SK-N-SH (cell line): ENCODE data around the gene RAB6A. TPM values are rescaled to one million over a fixed set of nuclear protein-coding genes. Genes with fewer than 3 reads are reported as not detected.

Experiments used
- CTCF ChIA-PET: fragments of 300-600, 350-600 bp; formaldehyde crosslinking; extraction: SDS; loops from one replicate; lab custom pipeline; 2021; lab: Yijun Ruan, JAX
- POLR2A ChIA-PET: fragments of 350-600 bp; sonication (Branson Sonifier 250); formaldehyde crosslinking; extraction: SDS; loops from one replicate; lab custom pipeline; 2020; ENCODE audit warnings: antibody characterized with exemption, inconsistent platforms; lab: Yijun Ruan, JAX
- DNase-seq: peaks from one replicate; pipeline ENCODE4 v3.0.0; 2012
- H2AFZ ChIP-seq: fragments of 200-600 bp; sonication (generic); 2 replicates; pipeline ENCODE4 v1.8.1; 2016; ENCODE audit warnings: antibody characterized with exemption, mild to moderate bottlenecking, low read depth
- H3F3A ChIP-seq: fragments of 200-600 bp; sonication (generic); replicated peaks from 2 replicates; pipeline ENCODE3; 2016; ENCODE audit warnings: antibody characterized with exemption, mild to moderate bottlenecking; ENCODE audit not compliant: insufficient read depth
- H3K27ac ChIP-seq, 2 experiments: fragments of 200-500 bp in 1 of 2; fragments of 200-600 bp in 1 of 2; sonication (Bioruptor generic) in 1 of 2; sonication (generic), shearing (Covaris generic) in 1 of 2; 2 replicates each; pipeline versions ENCODE4 v1.5.1 to v1.6.1; 2014 to 2016; ENCODE audit warnings: low read depth in 2 of 2, inconsistent platforms in 1 of 2, low read length in 1 of 2, mild to moderate bottlenecking in 1 of 2, mixed read lengths in 1 of 2
- H3K27me3 ChIP-seq: fragments of 200-600 bp; sonication (generic), shearing (Covaris generic); 2 replicates; pipeline ENCODE4 v1.6.1; 2016; ENCODE audit warnings: mixed run types; ENCODE audit not compliant: insufficient read depth
- H3K36me3 ChIP-seq, 2 experiments: fragments of 200-500 bp in 1 of 2; fragments of 200-600 bp in 1 of 2; sonication (Bioruptor generic) in 1 of 2; sonication (generic) in 1 of 2; replicated peaks in 1 of 2; 2 replicates each; pipeline versions ENCODE3 to v1.5.1; 2014 to 2016; ENCODE audit warnings: low read length in 1 of 2, mild to moderate bottlenecking in 1 of 2; ENCODE audit not compliant: insufficient read depth in 2 of 2, control insufficient read depth in 1 of 2
- H3K4me1 ChIP-seq, 2 experiments: fragments of 200-500 bp in 1 of 2; fragments of 200-600 bp in 1 of 2; sonication (Bioruptor generic) in 1 of 2; sonication (generic), shearing (Covaris generic) in 1 of 2; 2 replicates each; pipeline versions ENCODE4 v1.5.1 to v1.6.1; 2014 to 2016; ENCODE audit warnings: low read depth in 1 of 2, low read length in 1 of 2, mixed run types in 1 of 2; ENCODE audit not compliant: insufficient read depth in 2 of 2, control insufficient read depth in 1 of 2
- H3K4me2 ChIP-seq: fragments of 200-600 bp; sonication (generic), shearing (Covaris generic); 2 replicates; pipeline ENCODE4 v1.6.1; 2017; ENCODE audit warnings: mixed run types
- H3K4me3 ChIP-seq, 2 experiments: fragments of 200-500 bp in 1 of 2; fragments of 200-600 bp in 1 of 2; sonication (Bioruptor generic) in 1 of 2; sonication (generic), shearing (Covaris generic) in 1 of 2; 2 replicates each; pipeline versions ENCODE4 v1.5.1 to v1.8.1; 2014 to 2016; ENCODE audit warnings: low read depth in 2 of 2, inconsistent platforms in 1 of 2, low read length in 1 of 2, mild to moderate bottlenecking in 1 of 2, mixed read lengths in 1 of 2, moderate library complexity in 1 of 2
- H3K79me2 ChIP-seq: fragments of 200-600 bp; sonication (generic); 2 replicates; pipeline ENCODE4 v1.8.1; 2017; ENCODE audit warnings: mild to moderate bottlenecking; ENCODE audit not compliant: insufficient read depth
- H3K9ac ChIP-seq: fragments of 200-600 bp; sonication (generic); 2 replicates; pipeline ENCODE4 v1.6.1; 2017; ENCODE audit warnings: mixed run types
- H3K9me2 ChIP-seq: fragments of 200-600 bp; sonication (generic); 2 replicates; pipeline ENCODE4 v1.6.1; 2017; ENCODE audit warnings: mixed run types
- H3K9me3 ChIP-seq: fragments of 200-600 bp; sonication (generic); 2 replicates; pipeline ENCODE4 v1.6.1; 2017; ENCODE audit warnings: mixed run types, mild to moderate bottlenecking, moderate library complexity
- H4K20me1 ChIP-seq: fragments of 200-600 bp; sonication (generic); 2 replicates; pipeline ENCODE4 v1.6.1; 2017; ENCODE audit warnings: mild to moderate bottlenecking, mixed run types; ENCODE audit not compliant: insufficient read depth
- CTCF ChIP-seq: fragments of 200-600 bp; sonication (generic); IDR thresholded peaks from 2 replicates; pipeline ENCODE4 v1.6.1; 2017; ENCODE audit warnings: antibody characterized with exemption, mild to moderate bottlenecking, moderate library complexity
- ELF1 ChIP-seq: IDR thresholded peaks from 2 replicates; pipeline ENCODE4 v1.4.0; 2012
- EP300 ChIP-seq, 2 experiments: IDR thresholded peaks; 2 replicates each; pipeline versions ENCODE4 v1.4.0 to v1.6.1; 2012; ENCODE audit warnings: borderline replicate concordance in 1 of 2, low read depth in 1 of 2, low read length in 1 of 2
- MAX ChIP-seq: IDR thresholded peaks from 2 replicates; pipeline ENCODE4 v1.4.0; 2012; ENCODE audit warnings: low read depth
- TCF12 ChIP-seq: IDR thresholded peaks from 2 replicates; pipeline ENCODE4 v1.4.0; 2012
- USF1 ChIP-seq: IDR thresholded peaks from 2 replicates; pipeline ENCODE4 v1.4.0; 2012; ENCODE audit warnings: low read depth, borderline replicate concordance
- YY1 ChIP-seq: IDR thresholded peaks from 2 replicates; pipeline ENCODE4 v1.4.0; 2012; ENCODE audit warnings: low read depth, mild to moderate bottlenecking
- WGBS: methylation state at CpG from one replicate; pipeline ENCODE4 v1.1.6; 2017; ENCODE audit warnings: low lambda C conversion rate; 5-methylcytosine and 5-hydroxymethylcytosine counted together
- polyA plus RNA-seq, 3 experiments: library from polyadenylated mRNA; depleted of rRNA; stranded (reverse); fragments of >200 nt; gene quantifications; 2 replicates each; pipeline ENCODE4 v1.2.3, GENCODE V29; 2012

The RAB6A gene
- polyA plus RNA-seq, 1 of the 3 experiments (the other 2 are of a cell fraction) = 39.1 TPM

DNA sequence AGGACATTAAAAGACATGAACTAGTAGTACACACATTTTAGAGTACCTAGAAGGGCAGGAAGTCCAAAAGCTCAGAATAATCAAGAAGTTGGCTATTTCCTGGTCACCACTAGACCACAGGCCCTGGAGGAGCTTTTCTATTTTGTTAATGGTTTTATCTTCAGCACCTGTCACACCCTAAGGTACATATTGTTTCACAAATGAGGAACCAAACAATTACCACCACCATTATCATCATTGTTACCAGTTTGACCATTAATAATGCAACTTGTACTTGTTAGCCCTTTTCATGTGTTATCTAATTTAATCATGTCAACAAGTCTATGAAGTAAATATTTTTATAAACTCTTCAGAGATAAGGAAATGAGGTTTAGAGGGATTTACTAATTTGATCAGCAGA, 31.7 kb upstream of the RAB6A start:
- TF ChIP-seq CTCF (no peak), ELF1 (no peak), USF1 (no peak), TCF12 (no peak), MAX (no peak), YY1 (no peak)
- DNase-seq = no peak
- no peaks in the 10 kb centered on the region for H3K9me2 ChIP-seq
- no peaks in the 10 kb centered on the region for H4K20me1 ChIP-seq
- no peak overlapping the region for H3K4me2 ChIP-seq
- H3K36me3 ChIP-seq = no peaks in the 10 kb centered on the region
- no peaks in the 10 kb centered on the region for H3K27me3 ChIP-seq
- no peak overlapping the region for H3K9ac ChIP-seq
- H3K27ac ChIP-seq = no peak overlapping the region
- H3K4me3 ChIP-seq = no peak overlapping the region
- H3F3A ChIP-seq = peaks cover 22% of the 10 kb centered on the region
- H3K79me2 ChIP-seq = peaks cover 36% of the 10 kb centered on the region
- H2AFZ ChIP-seq = no peak overlapping the region
- POLR2A ChIA-PET = no interaction called here
- H3K4me1 ChIP-seq = peaks cover 2 to 4% of the 10 kb centered on the region in 2 experiments; a peak in 2 of 4 replicates
- CTCF ChIA-PET = no interaction called here
- no peaks in the 10 kb centered on the region for H3K9me3 ChIP-seq

DNA sequence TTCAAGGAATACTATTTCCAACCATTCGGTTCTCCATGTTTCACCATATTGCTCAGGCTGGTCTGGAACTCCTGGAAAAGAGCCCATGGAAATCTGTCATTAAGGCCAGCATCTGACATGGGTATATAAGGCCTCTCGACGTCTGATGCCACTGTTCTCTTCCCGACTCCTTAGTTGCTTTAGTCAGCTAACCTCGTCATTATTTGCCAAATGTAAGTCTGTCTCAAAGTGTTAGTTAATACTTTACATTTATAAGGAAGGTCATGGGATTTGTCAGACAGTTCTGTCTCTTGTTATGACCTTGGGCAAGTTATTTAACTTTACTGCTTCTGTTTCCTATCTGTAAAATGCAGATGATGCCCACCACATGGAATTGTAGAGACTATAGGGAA, 28.4 kb upstream of the RAB6A start:
- peak overlapping the region; percentile 80 for H3K4me2 ChIP-seq
- no peak for TF ChIP-seq EP300 (IDR thresholded peaks at IDR 0.05; ENCODE audit: borderline replicate concordance in 1 of 2, low read depth in 1 of 2, low read length in 1 of 2)
- DNase-seq = no peak
- H3F3A ChIP-seq = peaks cover 28% of the 10 kb centered on the region
- 90% methylated on average over 5 of the region's 5 CpGs for WGBS
- no peaks in the 10 kb centered on the region for H3K9me2 ChIP-seq
- H3K79me2 ChIP-seq = peaks cover 35% of the 10 kb centered on the region
- H3K9ac ChIP-seq = peak overlapping the region; percentile 88; the same call in 1 of the 2 replicates
- H2AFZ ChIP-seq = no peak overlapping the region; the same call in 1 of the 2 replicates
- H3K4me3 ChIP-seq = peak overlapping the region; percentile 61 to 89; a peak in 2 of 4 replicates
- no peaks in the 10 kb centered on the region for H3K27me3 ChIP-seq
- ChIA-PET POLR2A (no interaction called here), CTCF (no interaction called here)
- no peaks in the 10 kb centered on the region for H3K36me3 ChIP-seq
- peaks cover 2 to 4% of the 10 kb centered on the region in 2 experiments; a peak in 2 of 4 replicates for H3K4me1 ChIP-seq
- no peaks in the 10 kb centered on the region for H4K20me1 ChIP-seq
- H3K27ac ChIP-seq = peak overlapping the region; percentile 5 to 90; a peak in 3 of 4 replicates
- no peaks in the 10 kb centered on the region for H3K9me3 ChIP-seq
